GM18519 (cell line): Measurements from ENCODE around the gene OBSCN.

ENCODE experiments used
- ATAC-seq: cut with Tn5 transposase; IDR thresholded peaks from one replicate; pipeline ENCODE4 v1.9.1; 2021; ENCODE audit warnings: mild to moderate bottlenecking, moderate library complexity; ENCODE audit not compliant: unreplicated experiment, low FRiP score

Gene OBSCN

GRCh38 chr1:228273720-228274451 lies 66.0 kb downstream of the OBSCN start:
- ATAC-seq: no peak

- no peak for ATAC-seq
These were observed 66.8 kb downstream of the OBSCN start for GRCh38 chr1:228274452-228275178.

GRCh38 chr1:228275179-228275429 lies 67.3 kb downstream of the OBSCN start:
- no peak for ATAC-seq

- no peak for ATAC-seq
These were observed 67.8 kb downstream of the OBSCN start for GRCh38 chr1:228275430-228276173.

GRCh38 chr1:228276174-228276831 lies 68.5 kb downstream of the OBSCN start:
- no peak for ATAC-seq

- no peak for ATAC-seq
These were observed 69.2 kb downstream of the OBSCN start for GRCh38 chr1:228276901-228277490.

- ATAC-seq: no peak
These were observed 69.9 kb downstream of the OBSCN start for GRCh38 chr1:228277491-228278431.

- no peak for ATAC-seq
These were observed 70.6 kb downstream of the OBSCN start for GRCh38 chr1:228278432-228278941.

GRCh38 chr1:228279011-228279721 lies 71.3 kb downstream of the OBSCN start:
- ATAC-seq: no peak

GRCh38 chr1:228279722-228280105 lies 71.9 kb downstream of the OBSCN start:
- no peak for ATAC-seq

- ATAC-seq: no peak
These were observed 72.5 kb downstream of the OBSCN start for GRCh38 chr1:228280106-228280901.

- no peak for ATAC-seq
These were observed 73.2 kb downstream of the OBSCN start for GRCh38 chr1:228280961-228281591.

GRCh38 chr1:228281631-228282328 lies 73.9 kb downstream of the OBSCN start:
- no peak for ATAC-seq

GRCh38 chr1:228282329-228283042 lies 74.6 kb downstream of the OBSCN start:
- no peak for ATAC-seq

GRCh38 chr1:228283043-228283371 lies 75.2 kb downstream of the OBSCN start:
- no peak for ATAC-seq

GRCh38 chr1:228283476-228284147 lies 75.8 kb downstream of the OBSCN start:
- ATAC-seq: no peak
